ENCODE data around the gene KISS1R. TPM values are rescaled to one million over a fixed set of nuclear protein-coding genes. Genes with fewer than 3 reads are reported as not detected.
"Not testable (repeated sequence)": the region's sequence is repeated elsewhere in the genome, so short reads cannot be mapped to it uniquely, and the experiment has no call there.

The KISS1R gene
- total RNA-seq, 5 donors from 2014 or later (not counting 1 experiment from before 2014, with no cell fraction given) = 1.5 to 4.9 (median 2.8) TPM

- Histone ChIP-seq H3K4me3 (ENCODE audit: control insufficient read depth in 1 of 2, extremely low read depth in 1 of 2, low read length in 1 of 2) (no peak overlapping the region), H3K36me3 (ENCODE audit: control insufficient read depth in 2 of 2, extremely low read depth in 1 of 2, insufficient read depth in 1 of 2, low read length in 1 of 2) (peaks cover 15 to 18% of the 10 kb centered on the region in 2 donors), H3K27me3 (replicated peaks in 1 of 2; ENCODE audit: control insufficient read depth in 2 of 2, extremely low read depth in 1 of 2, insufficient read depth in 2 of 2, low read length in 1 of 2) (no peaks in the 10 kb centered on the region), H3K4me1 (ENCODE audit: control insufficient read depth in 1 of 2, extremely low read depth in 1 of 2, insufficient read depth in 2 of 2, low read length in 2 of 2) (peaks cover 2 to 30% of the 10 kb centered on the region in 2 experiments), H3K9me3 (no peaks in the 10 kb centered on the region), H3K27ac (ENCODE audit: low read length) (no peak overlapping the region)
- Mint-ChIP-seq H3K4me3 (no peak overlapping the region), H3K9me3 (no peaks in the 10 kb centered on the region), H3K27ac (peak overlapping the region in 1 of 2 donors; percentile 28), H3K36me3 (peaks cover 15% of the 10 kb centered on the region), H3K27me3 (no peaks in the 10 kb centered on the region), H3K4me1 (peaks cover 10 to 15% (median 12%) of the 10 kb centered on the region in 3 donors)
- CTCF ChIA-PET = interaction anchor here in 1 of 2 donors (0.6 to 1.4 kb wide), 2 partner anchors 12 to 51 kb away, joined by 3 to 4 read pairs; no protein-coding TSS in a partner anchor
- WGBS (ENCODE audit: insufficient coverage) = 100% methylated on average over 21 of the region's 28 CpGs
- POLR2A ChIA-PET = interaction anchor here in 1 of 2 donors (0.6 kb wide), 1 partner anchor 77 kb away, joined by 5 read pairs; no protein-coding TSS in a partner anchor
- no peak for ATAC-seq (replicated peaks in 1 of 4)
- DNase-seq = no peak
These were observed 41.8 kb upstream of the KISS1R start for GRCh38 chr19:875265-875879.

GRCh38 chr19:876089-876488 is 41.0 kb upstream of the KISS1R start:
- H3K9me3 ChIP-seq = no peaks in the 10 kb centered on the region
- POLR2A ChIA-PET = no interaction called here
- H3K4me3 ChIP-seq (ENCODE audit: control insufficient read depth in 1 of 2, extremely low read depth in 1 of 2, low read length in 1 of 2) = no peak overlapping the region
- Mint-ChIP-seq H3K27me3 (no peaks in the 10 kb centered on the region), H3K9me3 (no peaks in the 10 kb centered on the region), H3K4me1 (peaks cover 10 to 15% (median 12%) of the 10 kb centered on the region in 3 donors), H3K4me3 (no peak overlapping the region), H3K36me3 (peaks cover 14% of the 10 kb centered on the region), H3K27ac (no peak overlapping the region)
- ATAC-seq (replicated peaks in 1 of 4) (no peak), DNase-seq (no peak)
- H3K27me3 ChIP-seq (replicated peaks in 1 of 2; ENCODE audit: control insufficient read depth in 2 of 2, extremely low read depth in 1 of 2, insufficient read depth in 2 of 2, low read length in 1 of 2) = no peaks in the 10 kb centered on the region
- peaks cover 15 to 20% of the 10 kb centered on the region in 2 donors for H3K36me3 ChIP-seq (ENCODE audit: control insufficient read depth in 2 of 2, extremely low read depth in 1 of 2, insufficient read depth in 1 of 2, low read length in 1 of 2)
- no peak overlapping the region for H3K27ac ChIP-seq (ENCODE audit: low read length)
- CTCF ChIA-PET = interaction anchor here in 1 of 2 donors (1.4 kb wide), 1 partner anchor 13 kb away, joined by 3 read pairs; no protein-coding TSS in a partner anchor
- peaks cover 2 to 30% of the 10 kb centered on the region in 2 experiments for H3K4me1 ChIP-seq (ENCODE audit: control insufficient read depth in 1 of 2, extremely low read depth in 1 of 2, insufficient read depth in 2 of 2, low read length in 2 of 2)
- 90% methylated on average over 8 of the region's 18 CpGs for WGBS (ENCODE audit: insufficient coverage)

GRCh38 chr19:876780-877314 is 40.3 kb upstream of the KISS1R start:
- WGBS (ENCODE audit: insufficient coverage) = 89% methylated on average over 29 of the region's 29 CpGs
- CTCF ChIA-PET = no interaction called here
- H3K9me3 Mint-ChIP-seq = no peaks in the 10 kb centered on the region
- H3K36me3 Mint-ChIP-seq = peaks cover 11% of the 10 kb centered on the region
- H3K27me3 Mint-ChIP-seq = no peaks in the 10 kb centered on the region
- no peak overlapping the region for H3K4me3 Mint-ChIP-seq
- H3K4me3 ChIP-seq (ENCODE audit: control insufficient read depth in 1 of 2, extremely low read depth in 1 of 2, low read length in 1 of 2) = no peak overlapping the region
- H3K36me3 ChIP-seq (ENCODE audit: control insufficient read depth in 2 of 2, extremely low read depth in 1 of 2, insufficient read depth in 1 of 2, low read length in 1 of 2) = peaks cover 22 to 25% of the 10 kb centered on the region in 2 donors
- H3K27ac Mint-ChIP-seq = no peak overlapping the region
- H3K4me1 ChIP-seq (ENCODE audit: control insufficient read depth in 1 of 2, extremely low read depth in 1 of 2, insufficient read depth in 2 of 2, low read length in 2 of 2) = peaks cover 2 to 24% of the 10 kb centered on the region in 2 experiments
- POLR2A ChIA-PET = interaction anchor here in 1 of 2 donors (0.6 kb wide), 1 partner anchor 29 kb away, joined by 4 read pairs; no protein-coding TSS in a partner anchor
- DNase-seq (no peak), ATAC-seq (replicated peaks in 1 of 4) (no peak)
- H3K9me3 ChIP-seq = no peaks in the 10 kb centered on the region
- H3K27ac ChIP-seq (ENCODE audit: low read length) = no peak overlapping the region
- peaks cover 9 to 12% (median 10%) of the 10 kb centered on the region in 3 donors for H3K4me1 Mint-ChIP-seq
- H3K27me3 ChIP-seq (replicated peaks in 1 of 2; ENCODE audit: control insufficient read depth in 2 of 2, extremely low read depth in 1 of 2, insufficient read depth in 2 of 2, low read length in 1 of 2) = no peaks in the 10 kb centered on the region

DNA sequence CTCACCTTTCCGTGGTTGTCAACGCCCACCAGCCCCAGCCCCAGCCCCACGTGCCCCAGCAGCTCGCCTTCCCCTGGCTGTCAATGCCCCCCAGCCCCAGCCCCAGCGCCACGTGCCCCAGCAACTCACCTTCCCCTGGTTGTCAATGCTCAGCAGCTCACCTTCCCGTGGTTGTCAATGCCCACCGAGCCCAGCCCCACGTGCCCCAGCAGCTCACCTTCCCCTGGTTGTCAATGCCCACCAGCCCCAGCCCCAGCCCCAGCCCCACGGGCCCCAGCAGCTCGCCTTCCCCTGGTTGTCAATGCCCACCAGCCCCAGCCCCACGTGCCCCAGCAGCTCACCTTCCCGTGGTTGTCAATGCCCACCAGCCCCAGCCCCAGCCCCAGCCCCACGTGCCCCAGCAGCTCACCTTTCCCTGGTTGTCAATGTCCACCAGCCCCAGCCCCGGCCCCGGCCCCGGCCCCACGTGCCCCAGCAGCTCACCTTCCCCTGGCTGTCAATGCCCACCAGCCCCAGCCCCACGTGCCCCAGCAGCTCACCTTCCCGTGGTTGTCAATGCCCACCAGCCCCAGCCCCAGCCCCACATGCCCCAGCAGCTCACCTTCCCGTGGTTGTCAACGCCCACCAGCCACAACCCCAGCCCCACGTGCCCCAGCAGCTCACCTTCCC is 39.0 kb upstream of the KISS1R start:
- DNase-seq = not testable (repeated sequence)

DNA sequence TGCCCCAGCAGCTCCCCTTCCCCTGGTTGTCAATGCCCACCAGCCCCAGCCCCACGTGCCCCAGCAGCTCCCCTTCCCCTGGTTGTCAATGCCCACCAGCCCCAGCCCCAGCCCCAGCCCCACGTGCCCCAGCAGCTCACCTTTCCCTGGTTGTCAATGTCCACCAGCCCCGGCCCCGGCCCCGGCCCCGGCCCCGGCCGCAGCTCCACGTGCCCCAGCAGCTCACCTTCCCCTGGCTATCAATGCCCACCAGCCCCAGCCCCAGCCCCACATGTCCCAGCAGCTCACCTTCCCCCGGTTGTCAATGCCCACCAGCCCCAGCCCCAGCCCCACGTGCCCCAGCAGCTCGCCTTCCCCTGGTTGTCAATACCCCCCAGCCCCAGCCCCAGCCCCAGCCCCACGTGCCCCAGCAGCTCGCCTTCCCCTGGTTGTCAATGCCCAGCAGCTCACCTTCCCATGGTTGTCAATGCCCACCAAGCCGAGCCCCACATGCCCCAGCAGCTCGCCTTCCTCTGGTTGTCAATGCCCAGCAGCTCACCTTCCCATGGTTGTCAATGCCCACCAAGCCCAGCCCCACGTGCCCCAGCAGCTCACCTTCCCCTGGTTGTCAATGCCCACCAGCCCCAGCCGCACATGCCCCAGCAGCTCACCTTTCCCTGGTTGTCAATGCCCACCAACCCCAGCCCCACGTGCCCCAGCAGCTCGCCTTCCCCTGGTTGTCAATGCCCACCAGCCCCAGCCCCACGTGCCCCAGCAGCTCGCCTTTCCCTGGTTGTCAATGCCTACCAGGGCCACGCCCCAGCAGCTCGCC is 38.2 kb upstream of the KISS1R start:
- H3K27ac Mint-ChIP-seq; H3K27me3 ChIP-seq (replicated peaks in 1 of 2; ENCODE audit: control insufficient read depth in 2 of 2, extremely low read depth in 1 of 2, insufficient read depth in 2 of 2, low read length in 1 of 2): not testable (repeated sequence)
- H3K36me3 Mint-ChIP-seq = peaks cover 13% of the 10 kb centered on the region

More for the DNA sequence above, 39.0 kb upstream of the KISS1R start:
- not testable (repeated sequence) for H3K9me3 ChIP-seq; H3K27me3 ChIP-seq (replicated peaks in 1 of 2; ENCODE audit: control insufficient read depth in 2 of 2, extremely low read depth in 1 of 2, insufficient read depth in 2 of 2, low read length in 1 of 2); H3K27ac Mint-ChIP-seq; H3K4me3 ChIP-seq (ENCODE audit: control insufficient read depth in 1 of 2, extremely low read depth in 1 of 2, low read length in 1 of 2); H3K27ac ChIP-seq (ENCODE audit: low read length); ATAC-seq (replicated peaks in 1 of 4); H3K4me3 Mint-ChIP-seq; H3K4me1 Mint-ChIP-seq; H3K9me3 Mint-ChIP-seq; H3K27me3 Mint-ChIP-seq
- H3K36me3 Mint-ChIP-seq = peaks cover 11% of the 10 kb centered on the region
- peaks cover 22 to 37% of the 10 kb centered on the region in 2 donors for H3K36me3 ChIP-seq (ENCODE audit: control insufficient read depth in 2 of 2, extremely low read depth in 1 of 2, insufficient read depth in 1 of 2, low read length in 1 of 2)
- H3K4me1 ChIP-seq (ENCODE audit: control insufficient read depth in 1 of 2, extremely low read depth in 1 of 2, insufficient read depth in 2 of 2, low read length in 2 of 2) = peaks cover 0 to 16% of the 10 kb centered on the region in 2 experiments
- POLR2A ChIA-PET = interaction anchor here in 1 of 2 donors (0.6 to 1.2 kb wide), 2 partner anchors 12 to 182 kb away, joined by 3 read pairs; no protein-coding TSS in a partner anchor
- WGBS (ENCODE audit: insufficient coverage) = 77% methylated on average over 12 of the region's 23 CpGs
- CTCF ChIA-PET = interaction anchor here (0.6 to 1.0 kb wide), 3 partner anchors 78 to 124 kb away, joined by 5 to 9 read pairs (median 5); no protein-coding TSS in a partner anchor

More for the DNA sequence above, 38.2 kb upstream of the KISS1R start:
- H3K9me3 ChIP-seq; H3K27ac ChIP-seq (ENCODE audit: low read length); H3K27me3 Mint-ChIP-seq; H3K4me1 Mint-ChIP-seq; DNase-seq; H3K4me3 ChIP-seq (ENCODE audit: control insufficient read depth in 1 of 2, extremely low read depth in 1 of 2, low read length in 1 of 2); H3K4me1 ChIP-seq (ENCODE audit: control insufficient read depth in 1 of 2, extremely low read depth in 1 of 2, insufficient read depth in 2 of 2, low read length in 2 of 2); H3K4me3 Mint-ChIP-seq; H3K9me3 Mint-ChIP-seq; ATAC-seq (replicated peaks in 1 of 4): not testable (repeated sequence)
- ChIA-PET CTCF (interaction anchor here (0.6 to 1.1 kb wide), 4 partner anchors 8 to 124 kb away, joined by 3 to 9 read pairs (median 6); no protein-coding TSS in a partner anchor), POLR2A (interaction anchor here in 1 of 2 donors (0.6 to 1.2 kb wide), 2 partner anchors 13 to 181 kb away, joined by 3 read pairs; no protein-coding TSS in a partner anchor)
- H3K36me3 ChIP-seq (ENCODE audit: control insufficient read depth in 2 of 2, extremely low read depth in 1 of 2, insufficient read depth in 1 of 2, low read length in 1 of 2) = peaks cover 20 to 45% of the 10 kb centered on the region in 2 donors
- 93% methylated on average over 15 of the region's 24 CpGs for WGBS (ENCODE audit: insufficient coverage)

All from T-cell (primary cell).